CD14-positive monocyte (primary cell): ENCODE measurements around the gene FAM169A. TPM values are rescaled to one million over a fixed set of nuclear protein-coding genes. Genes with fewer than 3 reads are reported as not detected.
A peak's percentile ranks its signal among the peaks of the same experiment; 100 is the strongest.

ENCODE experiments used
- DNase-seq, 3 donors: peaks; one replicate each; pipeline ENCODE4 v3.0.0-alpha.2; 2011 to 2022
- H2AFZ ChIP-seq: 2 replicates; pipeline ENCODE4 v1.6.0; 2012; ENCODE audit warnings: mild to moderate bottlenecking, low read depth, low read length, inconsistent platforms; ENCODE audit not compliant: insufficient read depth, poor library complexity, severe bottlenecking
- H3K27ac ChIP-seq, 2 donors: 1 replicate in 1 of 2; 2 replicates in 1 of 2; pipeline ENCODE4 v1.5.1; 2012 to 2013; ENCODE audit warnings: low read length in 2 of 2, control low read depth in 1 of 2, inconsistent platforms in 1 of 2, low read depth in 1 of 2, mild to moderate bottlenecking in 1 of 2
- H3K27me3 ChIP-seq, 2 donors: one replicate each; pipeline versions ENCODE4 v1.6.0 to v1.6.1; 2011 to 2013; ENCODE audit warnings: low read length in 2 of 2; ENCODE audit not compliant: control insufficient read depth in 2 of 2, insufficient read depth in 2 of 2
- H3K36me3 ChIP-seq, 2 donors: replicated peaks in 1 of 2; 1 replicate in 1 of 2; 2 replicates in 1 of 2; pipeline versions ENCODE4 v1.5.1 to v1.6.1; 2012 to 2013; ENCODE audit warnings: low read length in 2 of 2, control low read depth in 1 of 2, inconsistent platforms in 1 of 2, mild to moderate bottlenecking in 1 of 2; ENCODE audit not compliant: insufficient read depth in 2 of 2, control insufficient read depth in 1 of 2
- H3K4me1 ChIP-seq, 2 donors: 1 replicate in 1 of 2; 2 replicates in 1 of 2; pipeline versions ENCODE4 v1.5.1 to v1.6.1; 2012 to 2013; ENCODE audit warnings: low read length in 2 of 2, control low read depth in 1 of 2, inconsistent platforms in 1 of 2, mild to moderate bottlenecking in 1 of 2, moderate library complexity in 1 of 2; ENCODE audit not compliant: insufficient read depth in 2 of 2, control insufficient read depth in 1 of 2
- H3K4me2 ChIP-seq: replicated peaks from 2 replicates; pipeline ENCODE3; 2012; ENCODE audit warnings: low read length, moderate library complexity, mild to moderate bottlenecking; ENCODE audit not compliant: poor library complexity, severe bottlenecking; ENCODE audit errors: extremely low read depth
- H3K4me3 ChIP-seq, 3 experiments: fragments of 200-600 bp in 1 of 3; sonication (generic) in 1 of 3; replicated peaks in 1 of 3; 1 replicate in 2 of 3; 2 replicates in 1 of 3; pipeline ENCODE4 v1.5.1; 2011 to 2013; ENCODE audit warnings: low read length in 3 of 3, mild to moderate bottlenecking in 3 of 3, control low read depth in 2 of 3, low read depth in 2 of 3, inconsistent platforms in 1 of 3, moderate library complexity in 1 of 3
- H3K79me2 ChIP-seq: 2 replicates; pipeline ENCODE4 v1.6.0; 2012; ENCODE audit warnings: mild to moderate bottlenecking, control low read depth, inconsistent platforms, low read length, moderate library complexity; ENCODE audit not compliant: insufficient read depth
- H3K9ac ChIP-seq: 2 replicates; pipeline ENCODE4 v1.6.0; 2017; ENCODE audit warnings: low read length, mild to moderate bottlenecking; ENCODE audit not compliant: insufficient read depth, poor library complexity, severe bottlenecking
- H3K9me3 ChIP-seq, 2 donors: replicated peaks in 1 of 2; 1 replicate in 1 of 2; 2 replicates in 1 of 2; pipeline versions ENCODE4 v1.5.1 to v1.6.1; 2012 to 2013; ENCODE audit warnings: low read length in 2 of 2, control low read depth in 1 of 2; ENCODE audit not compliant: control insufficient read depth in 1 of 2, insufficient read depth in 1 of 2
- H4K20me1 ChIP-seq: 2 replicates; pipeline ENCODE4 v1.6.0; 2012; ENCODE audit warnings: mild to moderate bottlenecking, low read length, control low read depth, moderate library complexity; ENCODE audit not compliant: insufficient read depth
- H3K27ac Mint-ChIP-seq, 7 donors: one replicate each; pipeline ENCODE4 v1.8.0; 2020; ENCODE audit warnings: mild to moderate bottlenecking in 7 of 7, mixed read lengths in 7 of 7, moderate library complexity in 6 of 7, inconsistent platforms in 2 of 7
- H3K27me3 Mint-ChIP-seq, 3 donors: one replicate each; pipeline ENCODE4 v1.8.0; 2021 to 2022; ENCODE audit warnings: low read depth in 3 of 3, mild to moderate bottlenecking in 3 of 3, mixed read lengths in 3 of 3, moderate library complexity in 3 of 3, inconsistent platforms in 1 of 3
- H3K36me3 Mint-ChIP-seq, 2 donors: one replicate each; pipeline ENCODE4 v1.8.0; 2020; ENCODE audit warnings: mixed read lengths in 2 of 2, inconsistent platforms in 1 of 2, mild to moderate bottlenecking in 1 of 2
- H3K4me1 Mint-ChIP-seq: one replicate; pipeline ENCODE4 v1.8.0; 2020; ENCODE audit warnings: mild to moderate bottlenecking, mixed read lengths
- H3K4me3 Mint-ChIP-seq, 2 donors: one replicate each; pipeline ENCODE4 v1.8.0; 2020; ENCODE audit warnings: mild to moderate bottlenecking in 2 of 2, mixed read lengths in 2 of 2, moderate library complexity in 1 of 2
- H3K9me3 Mint-ChIP-seq, 7 donors: one replicate each; pipeline ENCODE4 v1.8.0; 2020 to 2022; ENCODE audit warnings: mixed read lengths in 7 of 7, mild to moderate bottlenecking in 6 of 7, moderate library complexity in 6 of 7, inconsistent platforms in 2 of 7
- CTCF ChIP-seq: fragments of 200-600 bp; IDR thresholded peaks from one replicate; pipeline ENCODE4 v1.8.0; 2022; ENCODE audit warnings: antibody characterized with exemption, mild to moderate bottlenecking
- WGBS: methylation state at CpG from one replicate; pipeline ENCODE4 v1.1.5; 2013; ENCODE audit warnings: missing lambda C conversion rate; ENCODE audit not compliant: insufficient coverage; 5-methylcytosine and 5-hydroxymethylcytosine counted together
- intact Hi-C, 2 donors: fragments of 100-400 bp; cut with micrococcal nuclease; formaldehyde crosslinking; loops; one replicate each; pipeline versions ENCODE4 v1.15.0 to v1.15.1; 2023
- polyA plus RNA-seq, 3 donors: library from polyadenylated mRNA; depleted of rRNA in 1 of 3; unstranded in 2 of 3; stranded (reverse) in 1 of 3; fragments of 300-500 nt in 2 of 3; fragments of >200 nt in 1 of 3; fragmentation: Illumina TruSeq in 2 of 3; gene quantifications; 1 replicate in 2 of 3; 2 replicates in 1 of 3; pipeline ENCODE4 v1.2.3, GENCODE V29; 2012 to 2021

FAM169A gene
- polyA plus RNA-seq, 3 donors, result not detected

GRCh38 chr5:74767579-74767913 lies 98.6 kb downstream of the FAM169A start:
- peaks cover 33 to 42% of the 10 kb centered on the region in 2 donors for H3K36me3 Mint-ChIP-seq
- no peaks in the 10 kb centered on the region for H3K27me3 Mint-ChIP-seq
- intact Hi-C loops, result loop anchor here in 1 of 2 donors (2.0 to 5.0 kb wide), 2 partner anchors 80 to 1203 kb away; partner anchors contain the start of genes ANKRA2, HEXB and UTP15
- H3K9ac ChIP-seq, result peak overlapping the region; percentile 77
- H4K20me1 ChIP-seq, result peaks cover 5% of the 10 kb centered on the region
- H3K4me2 ChIP-seq, result peak overlapping the region; percentile 98
- peaks cover 17 to 29% of the 10 kb centered on the region in 2 donors for H3K4me1 ChIP-seq
- peak overlapping the region; percentile 99 to 100 for H3K4me3 Mint-ChIP-seq
- no peaks in the 10 kb centered on the region for H3K9me3 ChIP-seq
- H3K9me3 Mint-ChIP-seq, result peaks cover 0 to 3% (median 0%) of the 10 kb centered on the region in 7 donors
- H3K4me1 Mint-ChIP-seq, result peaks cover 19% of the 10 kb centered on the region
- WGBS, result 0% methylated on average over 3 of the region's 9 CpGs
- H3K36me3 ChIP-seq, result peaks cover 37 to 57% of the 10 kb centered on the region in 2 donors
- peak overlapping the region; percentile 69 to 84 for H3K27ac ChIP-seq
- H2AFZ ChIP-seq, result peak overlapping the region; percentile 94
- H3K4me3 ChIP-seq, result peak overlapping the region; percentile 76 to 95 (median 87)
- DNase-seq, result peak in 2 of 3 donors; percentile 5 to 7
- no peaks in the 10 kb centered on the region for H3K27me3 ChIP-seq
- H3K79me2 ChIP-seq, result peaks cover 48% of the 10 kb centered on the region
- TF ChIP-seq CTCF, result no peak
- H3K27ac Mint-ChIP-seq, result peak overlapping the region; percentile 94 to 99 (median 97)

- DNase-seq, result peak; percentile 86 to 95 (median 88)
- under 1% methylated on average over 48 of the region's 54 CpGs for WGBS
- Histone ChIP-seq H2AFZ (peak within 1 kb of the TSS; percentile 94), H3K27me3 (no peaks in the 10 kb centered on the region), H3K4me2 (peak within 1 kb of the TSS; percentile 98), H3K79me2 (peaks cover 49% of the 10 kb centered on the region), H3K4me1 (peaks cover 17 to 29% of the 10 kb centered on the region in 2 donors), H3K36me3 (peaks cover 38 to 57% of the 10 kb centered on the region in 2 donors), H3K9ac (peak within 1 kb of the TSS; percentile 77), H4K20me1 (peaks cover 5% of the 10 kb centered on the region), H3K9me3 (no peaks in the 10 kb centered on the region), H3K27ac (peak within 1 kb of the TSS; percentile 69 to 84), H3K4me3 (peak within 1 kb of the TSS; percentile 76 to 95 (median 87))
- TF ChIP-seq CTCF, result peak; percentile 9
- peaks cover 0 to 3% (median 0%) of the 10 kb centered on the region in 7 donors for H3K9me3 Mint-ChIP-seq
- peak within 1 kb of the TSS; percentile 99 to 100 for H3K4me3 Mint-ChIP-seq
- intact Hi-C loops, result loop anchor here in 1 of 2 donors (2.0 to 5.0 kb wide), 2 partner anchors 80 to 1202 kb away; partner anchors contain the start of genes ANKRA2, HEXB and UTP15
- H3K27ac Mint-ChIP-seq, result peak within 1 kb of the TSS; percentile 94 to 99 (median 97)
- H3K27me3 Mint-ChIP-seq, result no peaks in the 10 kb centered on the region
- peaks cover 19% of the 10 kb centered on the region for H3K4me1 Mint-ChIP-seq
- peaks cover 36 to 42% of the 10 kb centered on the region in 2 donors for H3K36me3 Mint-ChIP-seq
These were observed 99.2 kb downstream of the FAM169A start, which contains the start of the genes GFM2 and NSA2 for GRCh38 chr5:74766849-74767578. TSS of gene GFM2 (minus strand) at chr5:74767117. CDS start at chr5:74763742, 3,375 bp downstream. TSS of gene NSA2 (plus strand) at chr5:74767249. CDS start at chr5:74767361, 112 bp downstream.
